Activated T-helper 1 cell treated with anti-CD3 and anti-CD28 coated beads, Interleukin-2, amount 50 U/mL, for 16 hours (primary cell): ENCODE results near the gene RASSF7.
"Not testable (repeated sequence)": the region's sequence is repeated elsewhere in the genome, so short reads cannot be mapped to it uniquely, and the experiment has no call there.

Experiments used
- DNase-seq, 2 donors: peaks; one replicate each; pipeline ENCODE4 v3.0.0-alpha.2; 2020; ENCODE audit warnings: low read depth in 1 of 2, low spot score in 1 of 2

RASSF7 gene, protein sequence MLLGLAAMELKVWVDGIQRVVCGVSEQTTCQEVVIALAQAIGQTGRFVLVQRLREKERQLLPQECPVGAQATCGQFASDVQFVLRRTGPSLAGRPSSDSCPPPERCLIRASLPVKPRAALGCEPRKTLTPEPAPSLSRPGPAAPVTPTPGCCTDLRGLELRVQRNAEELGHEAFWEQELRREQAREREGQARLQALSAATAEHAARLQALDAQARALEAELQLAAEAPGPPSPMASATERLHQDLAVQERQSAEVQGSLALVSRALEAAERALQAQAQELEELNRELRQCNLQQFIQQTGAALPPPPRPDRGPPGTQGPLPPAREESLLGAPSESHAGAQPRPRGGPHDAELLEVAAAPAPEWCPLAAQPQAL

DNA sequence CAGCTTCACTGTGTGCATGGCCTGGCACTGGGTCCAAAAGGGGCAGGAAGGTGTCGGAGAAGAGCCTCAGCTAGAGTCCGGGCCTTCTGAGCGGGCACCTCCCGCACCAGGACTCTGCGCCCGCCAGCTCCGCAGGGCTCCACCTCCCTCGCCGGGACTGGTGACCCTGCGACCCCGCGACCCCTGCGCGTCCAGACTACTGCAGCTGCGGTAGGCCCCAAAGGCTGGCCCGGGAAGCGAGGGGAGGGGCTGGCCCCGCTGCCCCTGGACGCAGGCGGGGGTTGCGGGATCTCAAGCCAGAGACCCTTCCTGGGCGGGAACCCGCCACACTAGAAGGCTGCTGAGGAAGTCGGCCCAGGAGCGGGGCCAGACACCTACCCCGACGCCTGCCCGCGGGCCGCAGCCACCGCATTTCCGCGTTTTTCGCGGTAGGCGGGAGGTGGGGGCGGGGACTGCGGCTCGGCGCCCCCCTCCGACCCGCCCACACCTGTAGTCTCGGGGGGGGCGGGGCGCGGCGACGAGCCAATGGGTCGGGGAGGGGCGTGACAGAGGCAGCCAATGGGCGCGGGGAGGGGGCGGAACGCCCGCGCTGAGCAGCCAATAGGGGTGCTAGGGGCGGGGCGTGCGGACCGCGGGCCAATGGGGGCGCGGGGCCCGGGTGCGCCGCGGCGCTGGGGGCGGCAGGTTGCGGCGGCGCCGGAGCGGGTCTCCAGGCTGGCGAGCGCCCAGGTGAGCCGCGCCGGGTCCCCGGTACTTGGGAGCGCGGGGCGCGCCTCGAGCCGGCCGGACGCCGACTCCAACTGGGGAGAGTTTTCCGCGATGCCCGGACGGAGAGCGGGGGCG is at the start of gene RASSF7, which contains the start of gene LMNTD2:
Gene RASSF7 (plus strand): TSS at position 666 of the 843 bp plus-strand sequence. CDS start 799 bp downstream, outside the sequence.
Gene LMNTD2 (minus strand): TSS at position 434 of the 843 bp plus-strand sequence. CDS start 22 bp downstream, at position 412.
- DNase-seq: peak; percentile 92 to 96

DNA sequence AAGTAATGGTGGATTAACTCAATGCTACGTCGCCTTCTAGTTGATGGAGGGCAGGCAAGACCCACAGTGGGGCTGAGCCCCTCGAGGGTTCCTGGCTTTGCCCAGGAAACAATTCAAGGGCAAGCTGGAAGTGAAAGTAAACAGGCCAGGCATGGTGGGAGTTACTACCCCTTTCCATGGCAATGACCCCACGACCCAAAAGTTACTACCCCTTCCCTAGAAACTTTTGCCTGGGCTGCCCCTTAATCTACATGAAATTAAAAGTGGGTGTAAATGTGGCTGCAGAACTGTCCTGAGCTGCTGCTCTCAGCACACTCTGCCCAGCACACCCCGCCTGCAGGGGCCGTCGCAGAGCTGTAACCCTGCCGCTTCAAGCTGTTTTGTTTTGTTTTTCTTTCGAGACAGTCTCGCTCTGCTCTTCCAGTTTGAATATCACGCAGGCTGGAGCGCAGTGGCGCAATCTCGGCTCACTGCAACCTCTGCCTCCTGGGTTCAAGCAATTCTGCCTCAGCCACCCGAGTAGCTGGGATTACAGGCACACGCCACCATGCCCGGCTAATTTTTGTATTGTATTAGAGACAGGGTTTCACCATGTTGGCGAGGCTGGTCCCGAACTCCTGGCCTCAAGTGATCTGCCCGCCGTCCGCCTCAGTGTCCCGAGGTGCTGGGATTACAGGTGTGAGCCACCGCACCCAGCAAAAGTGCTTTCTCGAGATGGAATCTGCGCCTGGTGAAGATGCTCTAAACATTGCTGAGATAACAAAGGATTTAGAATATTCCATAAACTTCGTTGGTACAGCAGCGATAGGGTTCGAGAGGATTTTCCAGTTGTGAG is 47.8 kb upstream of the RASSF7 start:
- no peak for DNase-seq

DNA sequence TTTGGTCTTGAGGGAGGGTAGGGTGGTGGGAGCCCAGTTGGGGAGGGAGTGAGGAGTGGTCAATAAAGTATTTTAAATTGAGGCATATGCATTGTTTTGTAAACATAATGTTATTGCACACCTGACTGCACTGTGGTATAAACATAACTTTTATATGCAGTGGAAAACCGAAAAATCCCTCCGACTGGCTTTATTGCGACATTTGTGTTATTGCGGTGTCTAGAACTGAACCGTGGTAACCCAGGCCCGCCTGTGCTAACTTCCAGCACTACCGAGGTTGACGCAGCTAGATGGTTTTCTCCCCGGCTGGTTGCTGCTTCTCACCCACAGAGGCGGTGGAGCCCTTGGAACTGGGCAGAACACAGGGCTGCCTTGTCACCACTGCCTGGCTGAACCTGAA is 46.2 kb upstream of the RASSF7 start:
- DNase-seq: no peak

DNA sequence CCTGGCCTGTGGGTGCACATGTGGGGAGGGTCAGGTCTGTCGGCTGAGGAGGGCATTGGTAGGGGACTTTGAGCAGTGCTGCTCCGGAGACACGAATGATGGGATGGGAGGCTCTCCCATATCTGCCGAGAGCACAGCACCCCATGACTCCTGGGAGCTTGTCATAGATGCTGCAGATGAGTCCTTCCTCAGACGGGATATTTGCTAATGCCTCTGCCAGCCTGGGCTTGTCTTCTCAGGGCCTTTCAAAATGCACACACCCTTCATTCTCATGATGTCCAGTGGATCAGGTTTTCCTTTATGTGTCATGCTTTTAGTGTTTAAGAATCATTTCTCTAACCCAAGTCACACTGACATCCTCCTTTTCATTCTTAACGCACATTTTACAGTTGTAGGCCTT is 45.6 kb upstream of the RASSF7 start:
- DNase-seq: no peak

DNA sequence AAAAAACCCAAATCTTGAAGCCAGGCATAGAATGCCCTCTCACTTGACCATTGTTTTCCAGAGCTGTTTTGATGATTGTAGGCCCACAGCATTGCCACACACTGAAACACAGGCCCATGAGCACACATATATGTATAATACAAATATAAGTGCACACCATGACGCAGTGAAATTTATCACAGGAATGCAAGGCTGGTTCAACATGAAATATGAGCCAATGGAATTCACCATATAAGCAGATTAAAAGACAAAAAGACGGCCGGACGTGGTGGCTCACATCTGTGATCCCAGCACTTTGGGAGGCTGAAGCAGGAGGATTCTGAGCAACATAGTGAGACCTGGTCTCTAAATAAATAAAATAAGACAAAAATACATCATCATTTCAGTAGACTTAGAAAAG is 44.4 kb upstream of the RASSF7 start:
- DNase-seq: no peak

DNA sequence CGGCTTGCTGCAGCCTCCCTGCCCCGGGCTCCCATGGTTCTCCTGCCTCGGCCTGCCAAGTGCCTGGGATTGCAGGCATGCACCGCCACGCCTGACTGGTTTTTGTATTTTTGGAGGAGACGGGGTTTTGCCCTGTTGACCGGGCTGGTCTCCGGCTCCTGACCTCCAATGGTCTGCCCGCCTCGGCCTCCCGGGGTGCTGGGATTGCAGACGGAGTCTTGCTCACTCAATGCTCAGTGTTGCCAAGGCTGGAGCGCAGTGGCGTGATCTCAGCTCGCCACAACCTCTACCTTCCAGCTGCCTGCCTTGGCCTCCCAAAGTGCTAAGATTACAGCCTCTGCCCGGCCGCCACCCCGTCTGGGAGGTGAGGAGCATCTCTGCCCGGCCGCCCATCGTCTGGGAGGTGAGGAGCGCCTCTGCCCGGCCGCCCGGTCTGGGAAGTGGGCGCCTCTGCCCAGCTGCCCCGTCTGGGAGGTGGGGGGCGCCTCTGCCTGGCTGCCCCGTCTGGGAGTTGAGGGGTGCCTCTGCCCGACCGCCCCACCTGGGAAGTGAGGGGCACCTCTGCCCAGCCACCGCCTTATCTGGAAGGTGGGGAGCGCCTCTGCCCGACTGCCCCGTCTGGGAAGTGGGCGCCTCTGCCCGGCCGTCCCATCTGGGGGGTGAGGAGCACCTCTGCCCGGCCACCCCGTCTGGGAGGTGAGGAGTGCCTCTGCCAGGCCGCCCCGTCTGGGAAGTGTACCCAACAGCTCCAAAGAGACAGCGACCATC is 43.7 kb upstream of the RASSF7 start:
- DNase-seq: not testable (repeated sequence)

DNA sequence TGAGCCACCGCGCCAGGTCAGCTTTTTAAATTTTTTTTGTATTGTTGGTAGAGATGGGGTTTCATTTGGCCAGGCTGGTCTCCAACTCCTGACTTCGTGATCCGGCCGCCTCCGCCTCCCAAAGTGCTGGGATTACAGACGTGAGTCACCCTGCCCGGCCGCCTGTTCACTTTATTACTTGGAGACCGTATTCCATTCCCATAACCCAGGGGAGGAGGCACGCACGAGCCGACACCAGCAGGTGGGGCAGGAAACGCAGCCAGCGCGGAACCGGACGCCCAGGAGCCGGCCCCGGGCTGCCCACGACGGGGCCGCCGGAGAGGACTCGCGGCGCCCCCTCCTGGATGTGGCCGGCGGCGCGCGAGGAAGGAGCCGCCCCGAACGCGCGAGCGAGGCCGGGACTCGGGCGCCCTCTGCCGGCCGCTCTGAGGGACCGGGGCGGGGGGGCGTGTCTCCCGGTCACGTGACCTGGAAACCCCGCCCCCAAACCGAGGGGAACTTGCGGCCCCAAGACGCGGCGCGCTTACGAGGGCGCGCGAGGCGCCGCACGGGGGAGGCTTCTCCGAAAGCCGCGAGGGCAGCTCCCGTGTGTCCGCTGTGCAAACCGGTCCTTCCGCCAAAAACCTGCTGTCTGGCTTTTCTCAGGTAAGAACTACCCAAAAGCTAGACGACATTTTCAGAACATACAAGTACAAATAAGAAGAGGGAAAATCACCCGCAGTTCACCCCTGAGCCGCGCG is 42.1 kb upstream of the RASSF7 start:
- peak; percentile 74 to 89 for DNase-seq

DNA sequence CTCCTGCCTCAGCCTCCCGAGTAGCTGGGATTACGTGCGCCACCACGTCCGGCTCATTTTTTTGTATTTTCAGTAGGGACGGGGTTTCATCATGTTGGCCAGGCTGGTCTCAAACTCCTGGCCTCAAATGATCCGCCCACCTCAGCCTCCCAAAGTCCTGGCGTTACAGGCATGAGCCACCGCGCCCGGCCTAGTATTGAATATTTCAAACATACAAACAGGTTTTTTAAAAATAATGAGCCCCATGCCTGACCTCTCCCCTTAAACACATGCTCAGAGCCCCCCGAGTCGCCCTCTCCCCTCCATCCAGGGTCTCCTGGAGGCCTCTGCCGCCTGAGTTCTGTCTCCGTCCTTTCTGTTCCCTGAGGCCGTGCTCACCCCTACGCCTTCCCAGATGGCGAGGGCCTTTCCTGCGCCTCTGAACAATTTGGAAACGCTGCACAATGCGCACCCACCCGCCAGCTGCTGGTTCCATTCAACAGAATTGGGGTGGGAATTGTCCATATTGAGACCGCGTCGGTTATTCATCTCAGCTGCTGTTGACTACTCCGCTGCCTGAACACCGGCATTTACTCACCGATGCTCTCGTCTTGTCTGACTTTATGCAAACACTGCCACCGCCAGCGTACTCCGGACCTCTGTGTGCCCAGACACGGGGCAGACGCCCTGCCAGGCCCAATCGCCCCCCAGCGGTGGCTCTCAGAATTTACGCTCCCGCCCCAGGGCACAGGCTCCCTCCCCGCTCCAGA is 40.2 kb upstream of the RASSF7 start:
- DNase-seq: no peak

DNA sequence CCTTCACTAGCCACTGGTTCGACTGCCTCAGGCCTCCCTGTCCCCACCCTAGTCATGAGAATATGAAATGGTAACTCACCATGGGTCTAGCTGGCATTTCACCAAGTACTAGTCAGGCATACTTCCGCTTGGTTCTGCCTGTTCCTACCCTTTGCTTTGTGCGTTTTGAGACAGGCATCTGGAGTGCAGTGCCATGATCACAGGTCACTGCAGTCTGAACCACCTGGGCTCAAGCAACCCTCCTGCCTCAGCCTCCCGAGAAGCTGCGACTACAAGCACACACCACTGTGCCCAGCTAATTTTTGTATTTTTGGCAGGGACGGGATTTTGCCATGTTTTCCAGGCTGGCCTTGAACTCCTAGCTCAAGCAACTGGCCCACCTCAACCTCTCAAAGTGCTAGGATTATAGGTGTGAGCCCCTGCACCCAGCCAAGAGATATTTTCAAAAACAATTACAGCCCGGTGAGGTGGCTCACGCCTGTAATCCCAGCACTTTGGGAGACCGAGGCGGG is 39.5 kb upstream of the RASSF7 start:
- no peak for DNase-seq

DNA sequence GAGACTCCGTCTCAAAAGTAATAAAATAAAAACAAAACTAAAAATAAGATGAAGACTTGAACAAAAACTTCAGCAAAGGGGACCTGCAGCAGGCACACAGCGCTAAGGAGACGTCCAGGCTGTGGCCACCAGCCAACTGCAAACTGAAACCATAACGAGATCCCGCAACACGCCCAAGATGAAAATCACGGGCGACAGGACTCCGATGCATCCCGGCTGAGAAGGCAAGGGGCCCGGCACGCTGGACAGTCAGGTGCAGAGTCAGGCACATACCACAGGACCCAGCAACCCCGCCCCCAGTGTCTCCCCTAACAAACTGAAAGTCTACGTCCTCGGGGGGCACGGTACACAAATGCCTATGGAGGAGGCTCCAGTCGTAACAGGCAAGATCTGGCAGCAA is 34.6 kb upstream of the RASSF7 start:
- no peak for DNase-seq

DNA sequence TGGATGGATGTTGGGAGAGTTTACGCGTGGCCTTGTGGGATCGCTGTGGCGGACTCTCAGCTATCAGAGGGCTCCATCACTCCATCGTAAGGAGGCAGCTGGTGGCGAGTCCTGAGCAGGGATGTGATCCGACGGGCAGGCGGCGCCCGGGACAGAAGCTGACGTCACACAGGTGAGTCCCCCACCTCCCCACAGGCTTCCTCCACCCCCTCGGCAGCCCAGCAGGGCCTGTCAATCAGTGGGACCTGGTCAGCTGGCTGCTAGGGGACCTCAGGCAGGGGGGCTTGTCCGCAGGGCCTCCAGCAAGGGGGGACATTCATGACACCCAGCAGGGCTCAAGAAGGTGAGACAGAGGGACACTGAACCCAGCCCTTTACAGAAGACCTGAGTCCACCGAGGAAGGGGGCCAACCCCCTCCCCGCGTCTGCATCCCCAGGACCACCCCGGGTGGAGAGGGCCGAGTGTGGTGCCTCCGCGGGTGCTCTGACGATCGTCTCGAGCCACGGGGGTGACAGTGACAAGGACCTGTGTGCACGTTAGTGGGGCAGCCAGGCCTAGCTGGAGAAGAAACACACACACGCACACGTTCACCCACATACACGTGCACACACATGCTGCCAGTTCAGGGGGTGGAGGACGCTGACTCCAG is 32.5 kb upstream of the RASSF7 start:
- DNase-seq: no peak

DNA sequence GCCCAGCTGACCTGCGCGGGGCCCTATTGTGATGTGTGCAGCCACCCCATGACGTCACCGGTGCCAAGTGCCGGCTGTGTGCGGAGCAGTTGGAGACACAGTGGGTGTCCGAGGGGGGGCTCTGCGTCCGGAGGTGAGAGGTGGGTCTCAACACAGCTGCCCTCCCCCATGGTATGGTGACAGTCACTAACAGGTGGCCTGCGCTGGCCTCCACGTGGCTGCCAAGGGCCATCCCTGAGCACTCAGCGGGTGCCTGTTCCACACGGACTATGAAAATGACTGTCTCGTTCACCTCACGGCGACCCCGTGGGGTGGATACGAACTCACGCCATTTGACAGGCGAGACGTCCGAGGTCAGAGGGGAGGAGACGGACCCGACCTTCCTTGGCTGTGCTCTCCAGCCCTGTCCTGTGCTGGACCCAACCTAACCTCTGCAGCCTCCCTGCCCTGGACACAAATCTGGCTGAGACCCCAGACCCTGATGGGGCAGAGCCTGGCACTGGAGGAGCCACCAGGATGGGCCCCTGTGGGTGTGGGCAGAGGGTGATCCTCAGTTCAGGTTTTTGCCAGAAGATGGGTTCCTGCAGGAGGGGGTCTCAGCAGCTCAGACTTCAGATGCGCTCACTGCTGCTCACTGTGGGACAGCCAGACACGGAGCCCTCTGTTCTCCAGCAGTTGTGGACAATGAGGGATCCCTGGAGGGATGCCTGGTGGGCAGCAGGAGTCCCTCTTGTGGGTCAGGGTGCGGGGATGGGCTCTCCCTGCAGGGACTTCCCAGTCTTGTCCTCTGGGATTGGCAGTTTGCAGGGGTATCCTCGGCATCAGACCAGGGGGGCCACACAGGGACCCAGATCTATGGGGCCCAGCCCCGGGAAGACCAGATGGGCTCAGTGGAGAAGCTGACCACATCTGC is 31.7 kb upstream of the RASSF7 start:
- DNase-seq: no peak

DNA sequence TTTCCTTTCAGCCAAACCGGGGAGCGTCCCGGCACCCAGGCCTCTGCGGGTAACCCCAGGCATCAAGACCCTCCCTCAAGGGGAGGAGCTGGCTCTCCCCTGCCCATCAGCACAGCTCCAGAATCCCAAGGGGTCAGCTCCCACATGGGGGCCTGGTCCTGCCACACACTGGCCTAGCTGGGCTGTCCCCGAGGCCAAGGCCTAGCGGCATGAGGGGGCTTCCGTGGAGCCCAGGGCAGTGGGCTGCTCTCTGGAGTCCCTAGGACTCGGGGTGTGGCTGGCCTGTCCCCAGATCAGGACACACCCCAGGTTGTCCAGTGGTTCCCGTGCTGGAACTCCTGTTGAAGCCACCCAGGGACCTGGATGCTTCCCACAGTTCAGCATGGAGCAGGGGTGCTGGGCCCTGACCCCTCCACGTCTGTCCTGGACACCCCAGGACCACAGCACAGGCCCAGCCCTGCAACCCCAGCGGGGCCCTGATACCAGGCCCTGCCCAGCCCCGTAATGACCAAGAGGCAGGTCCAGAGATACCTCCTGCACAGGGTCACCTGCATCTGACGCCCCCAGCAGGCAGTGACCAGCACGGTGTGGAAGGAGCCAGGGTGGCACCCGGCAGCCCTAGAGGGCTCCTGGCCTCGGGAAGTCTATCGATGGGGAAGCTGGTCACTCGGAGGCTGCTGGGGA is 30.9 kb upstream of the RASSF7 start:
- no peak for DNase-seq

DNA sequence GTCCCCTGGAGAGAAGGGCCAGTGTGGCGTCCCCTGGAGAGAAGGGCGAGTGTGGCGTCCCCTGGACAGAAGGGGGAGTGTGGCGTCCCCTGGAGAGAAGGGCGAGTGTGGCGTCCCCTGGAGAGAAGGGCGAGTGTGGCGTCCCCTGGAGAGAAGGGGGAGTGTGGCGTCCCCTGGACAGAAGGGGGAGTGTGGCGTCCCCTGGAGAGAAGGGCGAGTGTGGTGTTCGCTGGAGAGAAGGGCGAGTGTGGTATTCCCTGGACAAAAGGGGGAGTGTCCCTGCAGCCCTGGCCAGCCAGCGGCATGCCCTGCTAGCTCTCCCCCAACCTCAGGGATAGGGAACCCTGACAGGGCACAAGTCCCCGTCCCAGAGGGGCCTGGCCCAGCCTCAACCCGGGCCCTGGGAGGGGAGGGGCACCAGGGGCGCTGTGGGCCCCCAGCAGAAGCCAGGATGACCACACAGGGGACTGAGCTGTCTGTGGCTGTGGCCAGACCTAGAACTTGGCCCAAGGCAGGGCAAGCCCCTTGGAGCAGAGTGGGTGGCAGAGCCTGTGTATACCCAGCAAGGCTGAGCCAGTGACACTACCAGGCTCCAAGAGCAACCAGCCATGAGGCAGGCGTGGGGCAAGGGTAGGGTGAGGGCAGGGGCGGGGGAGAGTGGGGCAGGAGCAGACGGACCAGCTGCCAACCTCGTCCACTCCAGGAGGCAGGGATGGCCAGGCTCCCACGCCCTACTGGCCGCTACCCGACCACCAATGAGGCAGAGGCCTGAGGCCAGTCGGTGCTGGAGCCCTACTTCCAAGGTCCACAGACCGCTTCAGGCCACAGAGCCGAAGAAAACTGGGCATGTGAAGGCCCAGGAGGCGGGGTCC is 29.6 kb upstream of the RASSF7 start:
- no peak for DNase-seq

DNA sequence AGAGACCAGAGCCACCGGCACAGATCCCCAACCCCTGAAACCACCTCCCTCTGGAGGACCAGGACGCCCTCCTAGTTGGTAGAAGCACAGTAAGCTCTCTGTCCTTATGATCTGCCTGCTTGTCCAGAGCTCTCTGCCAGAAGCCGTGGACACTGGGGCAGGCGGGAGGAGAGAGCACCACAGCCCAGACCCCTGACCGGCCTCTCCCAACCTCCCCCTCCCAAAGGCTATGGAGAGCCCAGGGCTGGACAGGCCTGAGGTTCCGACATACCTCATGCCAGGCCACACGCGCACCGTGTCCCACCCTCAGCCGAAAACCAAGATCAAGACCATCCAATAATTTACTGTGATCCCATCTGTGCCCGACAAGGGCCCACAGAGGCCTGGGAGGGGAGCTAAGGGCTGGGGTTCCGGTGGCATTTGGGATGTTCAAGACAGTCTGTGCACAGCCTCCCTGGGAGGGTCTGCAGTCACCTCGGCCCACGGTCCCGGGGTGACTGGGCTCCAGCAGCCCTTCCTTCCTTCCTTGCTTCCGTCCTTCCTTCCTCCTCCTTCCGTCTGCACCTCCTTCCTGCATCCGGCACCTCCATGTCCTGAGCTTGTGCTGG is 28.7 kb upstream of the RASSF7 start:
- no peak for DNase-seq
